ENCODE measurements around the gene DESI1.
A peak's percentile ranks its signal among the peaks of the same experiment; 100 is the strongest.
"Not testable (repeated sequence)": the region's sequence is repeated elsewhere in the genome, so short reads cannot be mapped to it uniquely, and the experiment has no call there.

Gene DESI1

GRCh38 chr22:41598081-41598480 is 22.8 kb downstream of the DESI1 start:
- DNase-seq (ENCODE audit: low read depth, low spot score): no peak
- Histone ChIP-seq H3K36me3 (ENCODE audit: insufficient read depth, insufficient read length, low read length) (peaks cover 37% of the 10 kb centered on the region), H3K4me1 (ENCODE audit: insufficient read depth, insufficient read length) (peaks cover 5% of the 10 kb centered on the region), H3K27me3 (ENCODE audit: insufficient read depth, insufficient read length) (no peaks in the 10 kb centered on the region), H3K9me3 (ENCODE audit: insufficient read depth, low read length) (peaks cover 2% of the 10 kb centered on the region; the same call in 1 of the 2 replicates), H3K9ac (ENCODE audit: insufficient read length, low read depth) (no peak overlapping the region), H3K4me3 (ENCODE audit: insufficient read length, low read depth) (no peak overlapping the region)
- TF ChIP-seq ZNF274 (IDR thresholded peaks at IDR 0.05; ENCODE audit: low read depth, low read length) (no peak), SUZ12 (IDR thresholded peaks at IDR 0.05; ENCODE audit: extremely low read depth, insufficient read depth, insufficient read length) (no peak)

- H3K4me3 ChIP-seq (ENCODE audit: insufficient read length, low read depth): no peak overlapping the region
- peaks cover 6% of the 10 kb centered on the region; the same call in 1 of the 2 replicates for H3K9me3 ChIP-seq (ENCODE audit: insufficient read depth, low read length)
- H3K4me1 ChIP-seq (ENCODE audit: insufficient read depth, insufficient read length): peaks cover 5% of the 10 kb centered on the region
- DNase-seq (ENCODE audit: low read depth, low spot score): no peak
- no peaks in the 10 kb centered on the region for H3K27me3 ChIP-seq (ENCODE audit: insufficient read depth, insufficient read length)
- no peak overlapping the region for H3K9ac ChIP-seq (ENCODE audit: insufficient read length, low read depth)
- no peak for TF ChIP-seq YY1 (IDR thresholded peaks at IDR 0.05; ENCODE audit: insufficient read depth, insufficient read length)
- H3K36me3 ChIP-seq (ENCODE audit: insufficient read depth, insufficient read length, low read length): peaks cover 32% of the 10 kb centered on the region
Observed at GRCh38 chr22:41597635-41597953, 23.2 kb downstream of the DESI1 start.

- TF ChIP-seq YY1 (IDR thresholded peaks at IDR 0.05; ENCODE audit: insufficient read depth, insufficient read length) (no peak), ZNF274 (IDR thresholded peaks at IDR 0.05; ENCODE audit: low read depth, low read length) (no peak), SUZ12 (IDR thresholded peaks at IDR 0.05; ENCODE audit: extremely low read depth, insufficient read depth, insufficient read length) (no peak)
- Histone ChIP-seq H3K4me1 (ENCODE audit: insufficient read depth, insufficient read length) (peaks cover 5% of the 10 kb centered on the region), H3K27me3 (ENCODE audit: insufficient read depth, insufficient read length) (no peaks in the 10 kb centered on the region), H3K4me3 (ENCODE audit: insufficient read length, low read depth) (no peak overlapping the region), H3K9me3 (ENCODE audit: insufficient read depth, low read length) (peaks cover 6% of the 10 kb centered on the region; the same call in 1 of the 2 replicates), H3K9ac (ENCODE audit: insufficient read length, low read depth) (no peak overlapping the region), H3K36me3 (ENCODE audit: insufficient read depth, insufficient read length, low read length) (peaks cover 26% of the 10 kb centered on the region)
- DNase-seq (ENCODE audit: low read depth, low spot score): peak; percentile 15
Observed at GRCh38 chr22:41596776-41597634, 23.8 kb downstream of the DESI1 start.

- Histone ChIP-seq H3K9ac (ENCODE audit: insufficient read length, low read depth) (no peak overlapping the region), H3K9me3 (ENCODE audit: insufficient read depth, low read length) (peaks cover 6% of the 10 kb centered on the region; the same call in 1 of the 2 replicates), H3K4me3 (ENCODE audit: insufficient read length, low read depth) (no peak overlapping the region), H3K27me3 (ENCODE audit: insufficient read depth, insufficient read length) (no peaks in the 10 kb centered on the region), H3K36me3 (ENCODE audit: insufficient read depth, insufficient read length, low read length) (peaks cover 18% of the 10 kb centered on the region), H3K4me1 (ENCODE audit: insufficient read depth, insufficient read length) (peaks cover 5% of the 10 kb centered on the region)
- TF ChIP-seq SUZ12 (IDR thresholded peaks at IDR 0.05; ENCODE audit: extremely low read depth, insufficient read depth, insufficient read length): no peak
- no peak for TF ChIP-seq ZNF274 (IDR thresholded peaks at IDR 0.05; ENCODE audit: low read depth, low read length)
- no peak for TF ChIP-seq YY1 (IDR thresholded peaks at IDR 0.05; ENCODE audit: insufficient read depth, insufficient read length)
- no peak for DNase-seq (ENCODE audit: low read depth, low spot score)
Observed at GRCh38 chr22:41595703-41596102, 25.1 kb downstream of the DESI1 start.

- not testable (repeated sequence) for DNase-seq (ENCODE audit: low read depth, low spot score); H3K4me1 ChIP-seq (ENCODE audit: insufficient read depth, insufficient read length); H3K9ac ChIP-seq (ENCODE audit: insufficient read length, low read depth); H3K27me3 ChIP-seq (ENCODE audit: insufficient read depth, insufficient read length); H3K9me3 ChIP-seq (ENCODE audit: insufficient read depth, low read length); H3K4me3 ChIP-seq (ENCODE audit: insufficient read length, low read depth)
- peaks cover 11% of the 10 kb centered on the region for H3K36me3 ChIP-seq (ENCODE audit: insufficient read depth, insufficient read length, low read length)
Observed at GRCh38 chr22:41593336-41593960, 27.4 kb downstream of the DESI1 start.

- H3K9me3 ChIP-seq (ENCODE audit: insufficient read depth, low read length): peaks cover 6% of the 10 kb centered on the region; the same call in 1 of the 2 replicates
- H3K27me3 ChIP-seq (ENCODE audit: insufficient read depth, insufficient read length): no peaks in the 10 kb centered on the region
- peak within 1 kb of the TSS; percentile 85 for H3K9ac ChIP-seq (ENCODE audit: insufficient read length, low read depth)
- no peak for TF ChIP-seq ZNF274 (IDR thresholded peaks at IDR 0.05; ENCODE audit: low read depth, low read length)
- peak; percentile 24 for TF ChIP-seq YY1 (IDR thresholded peaks at IDR 0.05; ENCODE audit: insufficient read depth, insufficient read length)
- no peak for TF ChIP-seq SUZ12 (IDR thresholded peaks at IDR 0.05; ENCODE audit: extremely low read depth, insufficient read depth, insufficient read length)
- peak within 1 kb of the TSS; percentile 80 for H3K4me3 ChIP-seq (ENCODE audit: insufficient read length, low read depth)
- H3K36me3 ChIP-seq (ENCODE audit: insufficient read depth, insufficient read length, low read length): peaks cover 4% of the 10 kb centered on the region
- H3K4me1 ChIP-seq (ENCODE audit: insufficient read depth, insufficient read length): peaks cover 4% of the 10 kb centered on the region
- peak; percentile 97 for DNase-seq (ENCODE audit: low read depth, low spot score)
Observed at GRCh38 chr22:41589391-41590241, 31.2 kb downstream of the DESI1 start, which contains the start of gene PMM1. TSS of gene PMM1 (minus strand) at chr22:41589840. CDS start at chr22:41589805, 35 bp downstream.

- Histone ChIP-seq H3K4me1 (ENCODE audit: insufficient read depth, insufficient read length) (peaks cover 4% of the 10 kb centered on the region), H3K9ac (ENCODE audit: insufficient read length, low read depth) (no peak overlapping the region), H3K4me3 (ENCODE audit: insufficient read length, low read depth) (no peak overlapping the region), H3K36me3 (ENCODE audit: insufficient read depth, insufficient read length, low read length) (peaks cover 16% of the 10 kb centered on the region), H3K9me3 (ENCODE audit: insufficient read depth, low read length) (no peaks in the 10 kb centered on the region), H3K27me3 (ENCODE audit: insufficient read depth, insufficient read length) (no peaks in the 10 kb centered on the region)
- DNase-seq (ENCODE audit: low read depth, low spot score): no peak
- TF ChIP-seq ZNF274 (IDR thresholded peaks at IDR 0.05; ENCODE audit: low read depth, low read length): no peak
- TF ChIP-seq SUZ12 (IDR thresholded peaks at IDR 0.05; ENCODE audit: extremely low read depth, insufficient read depth, insufficient read length): no peak
- TF ChIP-seq YY1 (IDR thresholded peaks at IDR 0.05; ENCODE audit: insufficient read depth, insufficient read length): no peak
Observed at GRCh38 chr22:41587347-41587723, 33.5 kb downstream of the DESI1 start.
